Measurements from ENCODE around the gene IRGC.
"Not testable (repeated sequence)": the region's sequence is repeated elsewhere in the genome, so short reads cannot be mapped to it uniquely, and the experiment has no call there.

Gene IRGC

GRCh38 chr19:43759515-43759914 is 43.6 kb downstream of the IRGC start:
- no peak for DNase-seq

- DNase-seq: no peak
Observed at GRCh38 chr19:43760941-43761340, 45.1 kb downstream of the IRGC start.

GRCh38 chr19:43762814-43763213 is 46.9 kb downstream of the IRGC start:
- no peak for DNase-seq

GRCh38 chr19:43763473-43763939 is 47.6 kb downstream of the IRGC start:
- no peak for DNase-seq

- not testable (repeated sequence) for DNase-seq
Observed at GRCh38 chr19:43764684-43765083, 48.8 kb downstream of the IRGC start.

- no peak for DNase-seq
Observed at GRCh38 chr19:43765109-43765876, 49.4 kb downstream of the IRGC start.

- no peak for DNase-seq
Observed at GRCh38 chr19:43766755-43767043, 50.8 kb downstream of the IRGC start.

GRCh38 chr19:43767316-43767715 is 51.4 kb downstream of the IRGC start:
- DNase-seq: no peak

GRCh38 chr19:43767818-43768217 is 51.9 kb downstream of the IRGC start:
- DNase-seq: no peak

- DNase-seq: no peak
Observed at GRCh38 chr19:43768273-43769050, 52.6 kb downstream of the IRGC start.

GRCh38 chr19:43769256-43769655 is 53.4 kb downstream of the IRGC start:
- DNase-seq: no peak
